GM12874 (cell line): Measurements from ENCODE around the gene EIF2A.

Source experiments
- TF ChIP-seq, protein P1 (sequence below): IDR thresholded peaks from 2 replicates; pipeline ENCODE4 v1.5.1; 2011; ENCODE audit warnings: low read depth, mild to moderate bottlenecking, control low read depth, low read length, moderate library complexity; ENCODE audit not compliant: insufficient read depth

The EIF2A gene

DNA sequence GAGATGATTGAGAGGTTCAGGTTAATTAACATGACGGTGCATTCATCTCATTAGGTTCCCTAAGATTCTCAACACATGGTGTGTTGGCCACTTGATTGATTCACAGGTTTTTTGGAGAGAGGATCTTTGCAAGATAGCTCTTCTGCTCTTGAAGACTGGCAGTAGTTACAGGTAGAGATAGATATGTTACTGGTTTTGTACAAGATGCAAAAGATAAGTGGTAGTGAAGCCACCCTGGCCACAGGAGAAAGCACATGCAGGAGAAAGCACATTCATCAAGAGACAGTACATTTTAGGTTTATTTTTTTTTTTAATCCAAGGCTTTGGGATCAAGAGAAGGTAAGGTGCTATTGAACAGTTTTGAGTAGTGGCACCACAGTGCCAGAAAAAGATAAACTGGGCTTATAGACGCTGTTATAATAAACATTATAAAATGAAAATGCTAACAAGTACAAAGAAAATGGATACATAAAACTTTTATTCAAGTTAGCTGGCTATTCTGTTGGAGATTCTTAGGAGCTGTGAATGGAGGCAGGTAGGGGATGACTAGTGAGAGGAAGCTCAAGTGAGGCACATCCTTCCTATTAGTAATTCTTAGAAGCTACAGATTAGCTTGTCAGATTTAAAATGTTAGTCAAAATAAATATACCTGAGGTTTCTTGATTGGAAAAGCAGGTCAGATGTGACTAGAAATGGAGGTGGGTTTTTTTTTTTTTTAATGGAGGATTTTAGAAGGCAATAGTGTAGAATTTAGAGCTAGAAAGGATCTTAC, 67.3 kb downstream of the EIF2A start:
- TF ChIP-seq, protein P1, sequence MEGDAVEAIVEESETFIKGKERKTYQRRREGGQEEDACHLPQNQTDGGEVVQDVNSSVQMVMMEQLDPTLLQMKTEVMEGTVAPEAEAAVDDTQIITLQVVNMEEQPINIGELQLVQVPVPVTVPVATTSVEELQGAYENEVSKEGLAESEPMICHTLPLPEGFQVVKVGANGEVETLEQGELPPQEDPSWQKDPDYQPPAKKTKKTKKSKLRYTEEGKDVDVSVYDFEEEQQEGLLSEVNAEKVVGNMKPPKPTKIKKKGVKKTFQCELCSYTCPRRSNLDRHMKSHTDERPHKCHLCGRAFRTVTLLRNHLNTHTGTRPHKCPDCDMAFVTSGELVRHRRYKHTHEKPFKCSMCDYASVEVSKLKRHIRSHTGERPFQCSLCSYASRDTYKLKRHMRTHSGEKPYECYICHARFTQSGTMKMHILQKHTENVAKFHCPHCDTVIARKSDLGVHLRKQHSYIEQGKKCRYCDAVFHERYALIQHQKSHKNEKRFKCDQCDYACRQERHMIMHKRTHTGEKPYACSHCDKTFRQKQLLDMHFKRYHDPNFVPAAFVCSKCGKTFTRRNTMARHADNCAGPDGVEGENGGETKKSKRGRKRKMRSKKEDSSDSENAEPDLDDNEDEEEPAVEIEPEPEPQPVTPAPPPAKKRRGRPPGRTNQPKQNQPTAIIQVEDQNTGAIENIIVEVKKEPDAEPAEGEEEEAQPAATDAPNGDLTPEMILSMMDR = no peak

DNA sequence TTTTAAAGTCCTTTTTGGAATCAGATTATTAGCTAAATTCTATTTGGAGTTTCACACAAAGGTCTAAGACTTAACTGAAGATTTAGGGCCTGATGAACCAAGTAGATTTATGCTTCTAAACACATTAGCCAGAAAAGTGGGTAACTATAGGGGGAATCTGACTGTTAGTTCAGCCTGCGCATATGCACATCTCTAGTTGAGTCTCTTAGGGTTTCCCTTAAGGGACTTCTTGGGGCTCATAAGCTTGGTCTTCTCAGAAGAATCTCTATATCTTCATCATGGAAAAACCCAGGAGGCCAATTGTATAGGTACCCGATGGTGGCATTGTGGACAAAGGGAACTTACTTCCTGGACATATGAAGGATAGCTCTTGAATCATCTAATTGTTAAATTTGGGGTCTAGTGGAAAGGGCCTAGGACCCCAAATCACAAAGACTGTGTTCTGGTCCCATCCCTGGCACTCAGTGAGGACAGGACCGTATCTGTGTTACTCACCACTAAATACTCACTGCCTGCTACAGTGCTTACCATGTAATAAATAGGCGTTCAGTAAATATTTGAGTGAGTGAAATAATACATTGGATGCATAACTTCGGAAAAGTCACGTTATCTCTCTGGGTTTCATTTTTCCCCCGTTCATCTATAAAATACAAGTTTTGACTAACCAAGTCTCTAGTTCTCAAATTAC, 73.6 kb downstream of the EIF2A start:
- TF ChIP-seq, protein P1 = no peak

DNA sequence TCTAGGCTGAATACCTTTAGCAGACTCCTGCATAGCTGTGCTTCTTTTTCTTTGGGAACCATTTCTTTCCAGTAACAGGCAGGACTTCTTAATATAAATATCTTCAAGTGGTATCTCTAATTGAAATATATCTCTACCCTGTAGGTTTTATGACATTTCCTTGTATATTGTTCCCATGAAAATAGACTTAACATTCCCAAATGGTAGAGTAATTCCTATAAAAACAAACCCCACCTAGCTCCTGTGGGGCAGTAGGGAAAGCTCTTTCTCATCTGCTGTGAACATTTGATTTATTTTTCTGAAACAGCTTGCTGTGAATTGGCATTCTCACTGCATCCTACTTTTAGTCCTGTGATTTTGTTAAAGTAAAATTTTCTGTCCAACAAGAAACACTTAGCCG, 77.4 kb downstream of the EIF2A start:
- TF ChIP-seq, protein P1 = no peak

DNA sequence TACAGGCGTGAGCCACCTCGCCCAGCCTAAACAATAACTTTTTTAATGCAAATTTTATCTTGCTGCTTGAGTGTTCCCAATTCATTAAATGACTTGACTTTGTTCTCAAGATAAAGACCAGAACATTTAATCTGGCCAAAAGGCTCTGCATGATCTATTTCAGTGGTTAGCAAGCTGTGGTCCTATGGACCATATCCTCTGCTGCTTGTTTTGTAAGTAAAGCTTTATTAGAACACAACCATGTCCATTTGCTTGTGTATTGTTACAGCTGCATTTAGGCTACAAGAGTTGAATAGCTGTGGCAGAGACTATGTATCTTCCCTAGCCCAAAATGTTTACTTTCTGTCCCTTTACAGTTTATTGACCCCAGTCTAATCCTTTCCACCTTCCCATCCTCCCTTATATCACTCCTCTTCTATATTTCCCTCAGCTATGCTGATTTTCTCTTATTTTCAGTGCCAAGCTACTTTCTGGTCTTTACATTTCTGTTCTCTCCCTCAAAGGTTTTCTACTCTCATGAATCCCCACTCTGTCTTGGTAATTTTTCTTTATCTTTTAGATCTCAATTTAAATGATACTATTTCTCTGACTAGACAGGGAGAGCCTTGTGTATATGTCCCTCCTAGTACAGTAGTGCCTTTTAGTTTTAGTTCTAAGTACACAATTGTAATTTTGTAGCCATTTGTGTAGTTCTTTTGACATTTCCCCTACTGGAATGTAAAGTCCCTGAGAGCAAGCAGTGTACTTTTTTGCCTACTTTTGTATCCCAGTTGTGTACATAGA, 79.8 kb downstream of the EIF2A start:
- TF ChIP-seq, protein P1 = no peak

DNA sequence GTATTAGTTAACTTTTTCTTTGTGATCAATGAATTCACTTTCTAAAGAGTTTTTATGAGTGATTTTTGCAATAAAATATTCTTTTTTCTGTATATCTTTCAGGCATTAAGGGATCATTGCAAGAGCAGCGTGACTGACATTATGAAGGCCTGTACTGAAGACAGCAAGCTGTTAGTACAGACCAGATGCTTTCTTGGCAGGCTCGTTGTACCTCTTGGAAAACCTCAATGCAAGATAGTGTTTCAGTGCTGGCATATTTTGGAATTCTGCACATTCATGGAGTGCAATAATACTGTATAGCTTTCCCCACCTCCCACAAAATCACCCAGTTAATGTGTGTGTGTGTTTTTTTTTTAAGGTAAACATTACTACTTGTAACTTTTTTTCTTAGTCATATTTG, 81.0 kb downstream of the EIF2A start:
- TF ChIP-seq, protein P1 = no peak

DNA sequence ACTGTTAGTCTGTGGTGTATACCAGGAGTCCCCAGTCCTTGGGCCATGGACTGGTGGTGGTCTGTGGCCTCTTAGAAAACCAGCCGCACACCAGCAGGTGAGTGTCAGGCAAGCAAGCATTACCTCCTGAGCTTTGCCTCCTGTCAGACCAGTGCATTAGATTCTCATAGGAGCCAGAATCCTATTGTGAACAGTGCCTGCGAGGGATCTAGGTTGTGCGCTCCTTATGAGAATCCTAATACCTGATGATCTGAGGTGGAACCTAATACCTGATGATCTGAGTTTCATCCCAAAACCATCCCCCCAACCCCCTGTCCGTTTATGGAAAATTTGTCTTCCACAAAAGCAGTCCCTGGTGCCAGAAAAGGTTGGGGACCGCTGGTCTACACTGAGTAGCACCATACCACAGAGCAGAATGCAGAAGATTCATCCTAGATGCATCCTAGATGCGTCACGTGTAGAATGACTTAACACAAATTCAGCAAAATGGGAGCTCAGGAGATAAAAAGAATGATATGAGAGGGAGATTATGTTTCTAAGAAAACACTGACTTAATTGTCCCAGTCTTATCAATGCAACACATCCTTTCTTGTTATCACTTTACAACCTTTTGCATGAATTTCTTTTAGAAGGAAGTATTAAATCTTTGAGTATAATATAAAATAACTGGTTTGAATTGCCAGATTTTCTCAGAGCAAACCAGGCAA, 85.1 kb downstream of the EIF2A start:
- TF ChIP-seq, protein P1 = no peak
